ENCODE measurements around the gene STMP1. TPM values are rescaled to one million over a fixed set of nuclear protein-coding genes. Genes with fewer than 3 reads are reported as not detected.
A peak's percentile ranks its signal among the peaks of the same experiment; 100 is the strongest.
"Not testable (repeated sequence)": the region's sequence is repeated elsewhere in the genome, so short reads cannot be mapped to it uniquely, and the experiment has no call there.

Gene STMP1
- total and polyA plus RNA-seq, 8 donors: 7.2 to 21.4 (median 12.0) TPM

DNA sequence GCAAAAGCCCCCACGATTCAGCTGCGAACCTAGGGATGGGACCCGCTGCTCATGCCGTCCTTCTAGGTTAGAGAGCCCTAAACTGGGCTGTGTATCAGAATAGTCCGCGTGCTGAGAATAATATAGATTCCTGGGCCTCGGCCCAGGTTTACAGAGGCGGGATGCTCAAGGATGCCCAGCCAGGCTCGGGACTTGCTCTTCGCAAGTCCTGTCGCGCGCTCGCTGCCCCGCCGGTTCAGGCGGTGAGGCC lies 266 bp upstream of the STMP1 start:
- FAIRE-seq: no peak

DNA sequence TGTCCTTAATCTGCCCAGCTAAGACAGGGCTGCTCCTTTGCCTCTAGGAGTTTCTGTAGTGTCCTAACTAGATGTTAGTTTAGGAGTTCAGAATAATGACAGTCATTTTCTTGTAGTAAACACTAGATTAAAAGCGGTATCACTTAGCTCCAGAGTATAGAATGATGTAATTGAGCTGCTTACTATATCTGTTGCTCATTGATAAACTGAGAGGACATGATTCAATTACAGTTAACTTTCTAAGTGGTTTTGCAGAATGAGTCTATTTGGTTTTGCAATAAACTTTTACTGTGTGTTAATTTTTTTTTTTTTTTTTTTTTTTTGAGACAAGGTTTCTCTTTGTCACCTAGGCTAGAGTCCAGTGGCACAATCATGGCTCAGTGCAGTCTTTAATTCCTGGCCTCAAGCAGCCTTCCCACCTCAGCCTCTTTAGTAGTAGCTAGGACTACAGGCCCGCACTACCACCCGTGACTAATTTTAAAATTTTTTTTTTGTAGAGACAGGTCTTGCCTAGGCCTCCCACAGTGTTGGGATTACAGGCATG lies 1.8 kb downstream of the STMP1 start:
- DNase-seq: no peak
- intact Hi-C loops (cut with DNase I): no loop called here
- 73 to 77% methylated on average over 3 of the region's 3 CpGs for WGBS, 2 donors
- Histone ChIP-seq H3K4me3 (no peak overlapping the region), H3K36me3 (no peaks in the 10 kb centered on the region), H3K27ac (no peak overlapping the region), H3K9me3 (no peaks in the 10 kb centered on the region), H3K4me1 (peaks cover 0 to 11% (median 4%) of the 10 kb centered on the region in 3 donors), H3K27me3 (no peaks in the 10 kb centered on the region)
- no peak for ATAC-seq
- FAIRE-seq: no peak
- TF ChIP-seq CTCF (IDR thresholded peaks at IDR 0.05): no peak

More for the DNA sequence above, 266 bp upstream of the STMP1 start:
- intact Hi-C loops (cut with DNase I): no loop called here
- Histone ChIP-seq H3K27me3 (no peaks in the 10 kb centered on the region), H3K27ac (peak overlapping the region; percentile 73 to 87 (median 81)), H3K4me1 (peaks cover 0 to 11% (median 4%) of the 10 kb centered on the region in 3 donors), H3K9me3 (no peaks in the 10 kb centered on the region), H3K36me3 (no peaks in the 10 kb centered on the region), H3K4me3 (peak overlapping the region; percentile 54 to 99 (median 65))
- DNase-seq (no peak), ATAC-seq (no peak)
- TF ChIP-seq CTCF (IDR thresholded peaks at IDR 0.05): peak in 2 of 4 donors; percentile 66 to 82
- WGBS, 2 donors: 0 to 5% methylated on average over 17 of the region's 17 CpGs

DNA sequence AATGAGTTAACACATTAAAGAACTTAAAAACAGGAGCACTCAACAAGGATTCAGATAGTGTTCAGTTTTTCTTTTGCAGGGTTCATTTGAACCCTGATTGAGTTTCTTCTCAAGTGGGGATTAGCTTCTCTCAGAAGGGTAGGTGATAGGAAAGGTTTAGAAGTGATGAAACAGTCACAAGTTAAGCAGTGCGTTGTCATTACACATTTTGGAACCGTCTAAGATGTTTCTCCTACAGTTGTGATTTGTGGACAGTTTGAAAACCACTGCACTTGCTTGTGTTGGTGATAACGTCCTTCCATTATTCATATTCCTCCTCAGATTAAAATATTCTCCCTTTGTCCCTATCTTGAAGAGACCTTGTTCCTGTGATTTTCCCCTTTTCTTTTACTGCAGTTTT lies 2.7 kb downstream of the STMP1 start:
- no peaks in the 10 kb centered on the region for H3K27me3 ChIP-seq
- no peaks in the 10 kb centered on the region for H3K9me3 ChIP-seq
- H3K27ac ChIP-seq: no peak overlapping the region
- intact Hi-C loops (cut with DNase I): no loop called here
- no peak for TF ChIP-seq CTCF (IDR thresholded peaks at IDR 0.05)
- H3K36me3 ChIP-seq: no peaks in the 10 kb centered on the region
- FAIRE-seq (no peak), DNase-seq (no peak), ATAC-seq (no peak)
- WGBS, 2 donors: 64 to 75% methylated on average over 3 of the region's 3 CpGs
- H3K4me1 ChIP-seq: peaks cover 0 to 11% (median 4%) of the 10 kb centered on the region in 3 donors
- H3K4me3 ChIP-seq: no peak overlapping the region

- 85 to 93% methylated on average over 11 of the region's 11 CpGs for WGBS, 2 donors
- Histone ChIP-seq H3K36me3 (no peaks in the 10 kb centered on the region), H3K4me1 (peaks cover 0 to 11% (median 4%) of the 10 kb centered on the region in 3 donors), H3K27ac (no peak overlapping the region), H3K9me3 (no peaks in the 10 kb centered on the region), H3K27me3 (no peaks in the 10 kb centered on the region), H3K4me3 (no peak overlapping the region)
- FAIRE-seq (no peak), ATAC-seq (no peak), DNase-seq (no peak)
- TF ChIP-seq CTCF (IDR thresholded peaks at IDR 0.05): no peak
- intact Hi-C loops (cut with DNase I): no loop called here
Observed at GRCh38 chr7:135666156-135666555, 3.8 kb downstream of the STMP1 start.

GRCh38 chr7:135666846-135667245 lies 4.5 kb downstream of the STMP1 start:
- DNase-seq (no peak), FAIRE-seq (no peak), ATAC-seq (no peak)
- Histone ChIP-seq H3K27ac (no peak overlapping the region), H3K27me3 (no peaks in the 10 kb centered on the region), H3K4me1 (peaks cover 0 to 11% (median 4%) of the 10 kb centered on the region in 3 donors), H3K36me3 (no peaks in the 10 kb centered on the region), H3K9me3 (no peaks in the 10 kb centered on the region), H3K4me3 (no peak overlapping the region)
- 85 to 89% methylated on average over 6 of the region's 6 CpGs for WGBS, 2 donors
- intact Hi-C loops (cut with DNase I): no loop called here
- no peak for TF ChIP-seq CTCF (IDR thresholded peaks at IDR 0.05)

- FAIRE-seq; H3K36me3 ChIP-seq; intact Hi-C loops (cut with DNase I); H3K27ac ChIP-seq; H3K9me3 ChIP-seq; H3K27me3 ChIP-seq; H3K4me3 ChIP-seq; DNase-seq; ATAC-seq: not testable (repeated sequence)
- WGBS, 2 donors: 95 to 100% methylated on average over 1 of the region's 1 CpG
- H3K4me1 ChIP-seq: peaks cover 0 to 11% (median 9%) of the 10 kb centered on the region in 3 donors
Observed at GRCh38 chr7:135667626-135668025, 5.3 kb downstream of the STMP1 start.

DNA sequence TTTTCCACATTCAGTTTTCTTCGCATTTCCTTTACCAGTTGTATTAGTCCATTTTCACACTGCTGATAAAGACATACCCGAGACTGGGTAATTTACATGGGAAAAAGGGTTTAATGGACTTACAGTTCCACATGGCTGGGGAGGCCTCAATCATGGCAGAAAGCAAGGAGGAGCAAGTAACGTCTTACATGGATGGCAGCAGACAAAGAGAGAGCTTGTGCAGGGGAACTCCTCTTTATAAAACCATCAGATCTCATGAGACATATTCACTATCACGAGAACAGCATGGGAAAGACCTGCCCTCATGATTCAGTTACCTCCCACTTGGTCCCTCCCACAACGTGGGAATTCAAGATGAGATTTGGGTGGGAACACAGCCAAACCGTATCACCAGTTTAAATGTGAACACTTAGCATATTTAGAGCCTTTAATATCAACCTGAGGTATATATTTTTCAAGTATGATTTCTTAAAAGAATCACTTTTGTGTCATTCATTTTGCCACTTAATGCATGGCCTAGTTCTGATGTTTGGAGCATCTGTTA lies 6.6 kb downstream of the STMP1 start:
- WGBS, 2 donors: 64 to 75% methylated on average over 6 of the region's 6 CpGs
- H3K4me1 ChIP-seq; intact Hi-C loops (cut with DNase I): not testable (repeated sequence)

More for the DNA sequence above, 6.6 kb downstream of the STMP1 start:
- not testable (repeated sequence) for H3K4me3 ChIP-seq, H3K36me3 ChIP-seq, H3K27ac ChIP-seq, ATAC-seq, H3K9me3 ChIP-seq, FAIRE-seq, DNase-seq, H3K27me3 ChIP-seq

Measured in pancreas (tissue), 10 donors.